ENCODE results near the gene KIAA1671. TPM values are rescaled to one million over a fixed set of nuclear protein-coding genes. Genes with fewer than 3 reads are reported as not detected.
"Not testable (repeated sequence)": the region's sequence is repeated elsewhere in the genome, so short reads cannot be mapped to it uniquely, and the experiment has no call there.

KIAA1671 gene
- total and polyA plus RNA-seq, 2 donors = 13.0 to 19.0 TPM

GRCh38 chr22:25176175-25176574, 223.7 kb downstream of the KIAA1671 start:
- no peak overlapping the region for H3K27ac ChIP-seq (ENCODE audit: low read depth)
- WGBS = 90% methylated on average over 6 of the region's 6 CpGs
- H3K4me3 ChIP-seq (ENCODE audit: low read depth, low read length) = no peak overlapping the region
- H3K36me3 ChIP-seq (ENCODE audit: insufficient read depth) = peaks cover 3% of the 10 kb centered on the region
- H3K4me1 ChIP-seq (ENCODE audit: insufficient read depth) = no peaks in the 10 kb centered on the region
- DNase-seq (ENCODE audit: extremely low spot score) = no peak

- Histone ChIP-seq H3K4me3 (ENCODE audit: low read depth, low read length) (no peak overlapping the region), H3K4me1 (ENCODE audit: insufficient read depth) (no peaks in the 10 kb centered on the region), H3K36me3 (ENCODE audit: insufficient read depth) (peaks cover 3% of the 10 kb centered on the region), H3K27ac (ENCODE audit: low read depth) (no peak overlapping the region)
- DNase-seq (ENCODE audit: extremely low spot score) = no peak
- 88% methylated on average over 3 of the region's 3 CpGs for WGBS
Observed at GRCh38 chr22:25176799-25177198, 224.3 kb downstream of the KIAA1671 start.

DNA sequence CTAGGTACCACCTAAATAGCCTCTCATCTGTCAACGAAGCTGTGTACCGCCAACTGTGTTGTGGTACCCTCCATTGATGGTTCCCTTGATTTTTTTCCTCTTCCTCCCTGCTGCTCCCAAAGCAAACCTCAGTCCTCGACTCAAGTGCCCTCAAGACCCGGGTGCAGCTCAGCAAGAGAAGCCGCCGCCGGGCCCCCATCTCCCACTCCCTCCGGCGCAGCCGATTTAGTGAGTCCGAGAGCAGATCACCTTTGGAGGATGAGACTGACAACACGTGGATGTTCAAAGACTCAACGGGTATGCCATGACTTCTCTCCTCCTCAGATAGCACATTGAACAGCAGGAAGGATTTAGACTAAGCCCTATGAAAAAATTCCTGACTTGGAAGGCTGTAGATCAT, 224.7 kb downstream of the KIAA1671 start:
- no peak for DNase-seq (ENCODE audit: extremely low spot score)
- H3K4me3 ChIP-seq (ENCODE audit: low read depth, low read length) = no peak overlapping the region
- WGBS = 90% methylated on average over 13 of the region's 13 CpGs
- no peaks in the 10 kb centered on the region for H3K4me1 ChIP-seq (ENCODE audit: insufficient read depth)
- H3K27ac ChIP-seq (ENCODE audit: low read depth) = no peak overlapping the region
- H3K36me3 ChIP-seq (ENCODE audit: insufficient read depth) = peaks cover 3% of the 10 kb centered on the region

GRCh38 chr22:25177895-25178294, 225.4 kb downstream of the KIAA1671 start:
- H3K4me3 ChIP-seq (ENCODE audit: low read depth, low read length) = no peak overlapping the region
- H3K27ac ChIP-seq (ENCODE audit: low read depth) = no peak overlapping the region
- DNase-seq (ENCODE audit: extremely low spot score) = no peak
- 88% methylated on average over 9 of the region's 9 CpGs for WGBS
- H3K36me3 ChIP-seq (ENCODE audit: insufficient read depth) = peaks cover 3% of the 10 kb centered on the region
- no peaks in the 10 kb centered on the region for H3K4me1 ChIP-seq (ENCODE audit: insufficient read depth)

- not testable (repeated sequence) for H3K4me3 ChIP-seq (ENCODE audit: low read depth, low read length); H3K36me3 ChIP-seq (ENCODE audit: insufficient read depth); H3K27ac ChIP-seq (ENCODE audit: low read depth); H3K4me1 ChIP-seq (ENCODE audit: insufficient read depth); DNase-seq (ENCODE audit: extremely low spot score)
- 85% methylated on average over 6 of the region's 6 CpGs for WGBS
Observed at GRCh38 chr22:25178348-25178747, 225.8 kb downstream of the KIAA1671 start.

- H3K27ac ChIP-seq (ENCODE audit: low read depth); H3K4me3 ChIP-seq (ENCODE audit: low read depth, low read length); H3K4me1 ChIP-seq (ENCODE audit: insufficient read depth); H3K36me3 ChIP-seq (ENCODE audit: insufficient read depth); DNase-seq (ENCODE audit: extremely low spot score): not testable (repeated sequence)
- WGBS = 61% methylated on average over 50 of the region's 63 CpGs
Observed at GRCh38 chr22:25178869-25179631, 226.5 kb downstream of the KIAA1671 start.

GRCh38 chr22:25182131-25183110, 229.9 kb downstream of the KIAA1671 start:
- Histone ChIP-seq H3K27ac (ENCODE audit: low read depth) (no peak overlapping the region), H3K4me3 (ENCODE audit: low read depth, low read length) (no peak overlapping the region), H3K36me3 (ENCODE audit: insufficient read depth) (peaks cover 2% of the 10 kb centered on the region), H3K4me1 (ENCODE audit: insufficient read depth) (no peaks in the 10 kb centered on the region)
- WGBS = 78% methylated on average over 10 of the region's 10 CpGs
- DNase-seq (ENCODE audit: extremely low spot score) = no peak

- H3K27ac ChIP-seq (ENCODE audit: low read depth) = no peak overlapping the region
- 90% methylated on average over 12 of the region's 12 CpGs for WGBS
- no peak for DNase-seq (ENCODE audit: extremely low spot score)
- no peak overlapping the region for H3K4me3 ChIP-seq (ENCODE audit: low read depth, low read length)
- H3K4me1 ChIP-seq (ENCODE audit: insufficient read depth) = no peaks in the 10 kb centered on the region
- peaks cover 2% of the 10 kb centered on the region for H3K36me3 ChIP-seq (ENCODE audit: insufficient read depth)
Observed at GRCh38 chr22:25183949-25184619, 231.6 kb downstream of the KIAA1671 start.

DNA sequence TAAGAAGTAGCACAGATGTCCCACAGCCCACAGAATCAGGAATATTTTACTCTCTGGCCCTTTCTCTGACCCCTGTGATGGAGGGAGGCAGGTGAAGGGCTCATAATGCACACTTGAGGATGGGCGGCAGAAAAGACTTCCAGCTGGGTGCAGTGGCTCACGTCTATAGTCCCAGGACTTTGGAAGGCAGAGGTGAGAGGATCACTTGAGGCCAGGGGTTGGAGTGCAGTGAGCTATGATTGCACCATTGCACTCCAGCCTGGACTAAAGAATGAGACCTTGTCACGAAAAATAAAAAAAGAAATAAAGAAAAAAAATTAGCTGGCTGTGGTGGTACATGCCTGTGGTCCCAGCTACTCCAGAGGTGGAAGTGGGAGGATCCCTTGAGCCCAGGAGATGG, 233.6 kb downstream of the KIAA1671 start:
- no peak overlapping the region for H3K4me3 ChIP-seq (ENCODE audit: low read depth, low read length)
- no peak for DNase-seq (ENCODE audit: extremely low spot score)
- peaks cover 4% of the 10 kb centered on the region for H3K36me3 ChIP-seq (ENCODE audit: insufficient read depth)
- H3K4me1 ChIP-seq (ENCODE audit: insufficient read depth) = no peaks in the 10 kb centered on the region
- WGBS = 83% methylated on average over 3 of the region's 3 CpGs
- no peak overlapping the region for H3K27ac ChIP-seq (ENCODE audit: low read depth)

DNA sequence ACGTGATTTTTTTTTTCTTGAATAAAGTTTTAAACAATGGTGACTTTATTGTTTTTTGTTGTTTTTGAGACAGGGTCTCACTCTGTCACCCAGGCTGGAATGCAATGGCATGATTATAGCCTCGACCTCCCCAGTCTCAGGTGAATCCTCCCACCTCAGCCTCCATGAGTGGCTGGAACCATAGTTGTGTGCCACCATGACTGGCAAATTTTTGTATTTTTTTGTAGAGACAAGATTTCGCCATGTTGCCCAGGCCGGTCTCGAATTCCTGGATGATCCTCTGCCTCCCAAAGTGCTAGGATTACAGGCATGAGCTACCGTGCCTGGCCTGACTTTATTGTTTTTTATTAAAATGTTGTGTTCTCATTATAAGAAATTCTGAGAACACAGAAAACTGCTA, 235.0 kb downstream of the KIAA1671 start:
- Histone ChIP-seq H3K36me3 (ENCODE audit: insufficient read depth) (peaks cover 4% of the 10 kb centered on the region), H3K4me3 (ENCODE audit: low read depth, low read length) (no peak overlapping the region), H3K4me1 (ENCODE audit: insufficient read depth) (no peaks in the 10 kb centered on the region), H3K27ac (ENCODE audit: low read depth) (no peak overlapping the region)
- no peak for DNase-seq (ENCODE audit: extremely low spot score)
- WGBS = 83% methylated on average over 6 of the region's 6 CpGs

DNA sequence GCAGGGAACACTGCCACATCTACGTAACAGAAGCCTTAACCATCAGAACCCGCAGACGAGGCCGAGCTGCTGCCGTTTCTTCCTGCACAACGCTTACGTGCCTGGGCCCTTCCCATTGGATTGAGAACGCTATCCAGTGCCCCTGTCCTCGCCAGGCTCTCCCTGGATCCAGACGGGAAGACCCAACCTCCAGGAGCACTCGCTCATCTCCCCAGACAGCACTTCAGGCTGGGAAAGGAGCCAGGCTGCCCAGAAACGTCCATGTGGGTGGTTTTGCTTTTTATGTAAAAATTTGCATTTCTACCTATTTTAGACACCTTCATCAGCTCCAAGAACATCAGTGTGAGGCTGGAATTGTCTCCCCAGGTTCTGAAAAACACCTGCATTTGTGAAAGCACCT, 239.9 kb downstream of the KIAA1671 start:
- no peak overlapping the region for H3K27ac ChIP-seq (ENCODE audit: low read depth)
- H3K4me1 ChIP-seq (ENCODE audit: insufficient read depth) = no peaks in the 10 kb centered on the region
- no peak overlapping the region for H3K4me3 ChIP-seq (ENCODE audit: low read depth, low read length)
- 84% methylated on average over 12 of the region's 12 CpGs for WGBS
- DNase-seq (ENCODE audit: extremely low spot score) = no peak
- peaks cover 2% of the 10 kb centered on the region for H3K36me3 ChIP-seq (ENCODE audit: insufficient read depth)

GRCh38 chr22:25193130-25193529, 240.6 kb downstream of the KIAA1671 start:
- Histone ChIP-seq H3K36me3 (ENCODE audit: insufficient read depth) (peaks cover 2% of the 10 kb centered on the region), H3K4me1 (ENCODE audit: insufficient read depth) (no peaks in the 10 kb centered on the region), H3K27ac (ENCODE audit: low read depth) (no peak overlapping the region), H3K4me3 (ENCODE audit: low read depth, low read length) (no peak overlapping the region)
- no peak for DNase-seq (ENCODE audit: extremely low spot score)
- 89% methylated on average over 4 of the region's 4 CpGs for WGBS

- DNase-seq (ENCODE audit: extremely low spot score) = no peak
- Histone ChIP-seq H3K4me3 (ENCODE audit: low read depth, low read length) (no peak overlapping the region), H3K36me3 (ENCODE audit: insufficient read depth) (peaks cover 2% of the 10 kb centered on the region), H3K4me1 (ENCODE audit: insufficient read depth) (no peaks in the 10 kb centered on the region), H3K27ac (ENCODE audit: low read depth) (no peak overlapping the region)
- 49% methylated on average over 3 of the region's 3 CpGs for whole genome bisulfite sequencing
Observed at GRCh38 chr22:25193548-25193947, 241.0 kb downstream of the KIAA1671 start.
